HG03039 (cell line): ENCODE data around the gene EFCC1.

Experiments used
- ATAC-seq: cut with Tn5 transposase; IDR thresholded peaks from one replicate; pipeline ENCODE4 v1.9.1; 2021; ENCODE audit warnings: mild to moderate bottlenecking, moderate library complexity; ENCODE audit not compliant: unreplicated experiment

EFCC1 gene

DNA sequence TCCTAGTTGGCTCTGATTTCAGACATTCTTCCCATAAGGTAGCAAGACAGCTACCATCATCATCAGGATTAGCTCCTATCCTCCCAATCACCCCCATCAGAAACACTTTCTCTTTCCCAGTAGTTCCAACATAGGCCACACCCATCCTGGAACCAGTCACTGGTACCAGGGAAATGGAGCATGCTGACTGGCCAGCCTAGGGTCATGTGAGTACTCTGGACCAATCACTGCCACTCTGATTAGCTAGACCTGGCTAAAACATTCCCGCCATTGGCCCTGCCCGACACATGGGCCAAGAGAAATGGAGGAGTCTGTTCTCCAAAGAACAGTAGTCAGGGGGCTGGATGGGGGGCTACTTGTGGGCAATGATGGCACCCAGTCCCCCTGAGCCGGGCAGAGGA is 12.4 kb downstream of the EFCC1 start:
- ATAC-seq: no peak

DNA sequence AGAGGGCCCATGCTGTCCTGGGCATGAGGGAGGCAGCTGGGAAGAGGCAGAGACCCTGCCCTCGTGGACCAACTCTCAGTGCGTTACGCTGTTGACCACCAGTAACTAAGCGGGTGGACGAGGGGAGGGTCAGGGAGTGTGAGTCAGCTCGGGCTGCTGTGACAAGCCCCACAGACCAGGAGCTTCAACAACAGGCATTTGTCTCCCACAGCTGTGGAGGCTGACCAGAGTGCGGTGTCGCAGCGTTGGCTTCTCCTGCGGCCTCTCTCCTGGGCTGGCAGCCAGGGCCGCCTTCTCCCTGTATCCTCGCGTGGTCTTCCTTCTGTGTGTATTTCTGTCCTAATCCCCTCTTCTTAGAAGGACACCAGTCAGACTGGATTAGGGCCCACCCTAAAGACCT is 13.0 kb downstream of the EFCC1 start:
- ATAC-seq: no peak

DNA sequence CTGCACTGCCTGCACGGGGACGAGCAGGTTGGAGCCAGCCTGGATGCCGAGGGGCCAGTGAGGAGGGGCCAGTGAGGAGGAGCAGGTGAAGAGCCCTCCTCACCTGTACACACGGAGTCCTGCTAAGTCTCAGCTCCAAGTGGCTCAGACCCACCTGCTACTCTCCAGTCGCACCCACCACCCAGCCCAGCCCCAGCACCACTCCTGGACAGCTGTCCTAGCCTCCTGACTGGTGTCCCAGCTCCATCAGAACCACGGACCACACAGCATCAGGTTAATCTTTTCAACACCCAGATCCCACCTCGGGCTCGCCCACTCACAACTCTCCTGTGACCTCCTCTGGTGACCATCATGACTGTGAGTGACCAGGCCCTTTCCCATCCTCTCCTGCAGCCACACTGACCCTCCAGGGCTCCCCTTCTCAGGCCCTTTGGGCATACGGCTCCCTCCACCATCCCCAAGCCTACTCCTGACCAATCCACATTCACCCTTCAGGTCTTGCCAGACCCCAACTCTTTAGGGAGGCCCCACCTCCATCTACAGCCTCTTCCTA is 13.8 kb downstream of the EFCC1 start:
- no peak for ATAC-seq

DNA sequence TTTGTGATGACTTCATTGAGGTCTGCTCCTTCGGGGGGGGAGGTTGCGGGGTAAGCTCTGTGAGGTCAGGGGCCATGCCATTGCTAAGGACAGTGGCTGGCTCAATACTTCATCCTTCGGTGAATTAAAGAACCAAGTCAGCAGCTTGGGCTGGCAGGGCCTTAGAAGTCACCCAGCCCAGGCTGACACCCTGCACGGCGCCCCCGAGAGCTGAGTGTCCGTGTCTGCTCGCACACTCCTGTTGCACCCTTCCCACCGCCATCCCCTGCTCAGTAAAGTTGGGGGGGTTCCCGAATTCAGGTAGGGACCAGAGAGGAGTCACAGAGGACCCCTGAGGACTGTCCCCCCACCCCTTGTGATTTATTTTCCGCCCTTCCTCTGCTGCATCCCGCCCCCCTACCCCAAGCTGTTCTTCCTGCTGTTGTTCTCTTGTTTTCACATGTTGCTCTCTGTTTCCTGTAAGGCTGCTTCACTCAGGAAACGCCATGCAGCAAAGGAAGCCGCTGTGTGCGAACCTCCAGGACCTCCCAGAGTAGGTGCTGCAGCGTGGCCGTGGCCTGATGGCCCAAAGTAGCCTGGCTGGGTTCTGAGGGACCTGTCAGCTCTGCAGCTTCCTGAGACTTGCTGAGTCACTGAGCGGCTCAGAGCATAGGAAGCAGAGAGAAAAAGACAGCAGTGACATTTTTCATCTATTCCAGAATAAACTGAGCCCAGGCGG is 14.4 kb downstream of the EFCC1 start:
- no peak for ATAC-seq

DNA sequence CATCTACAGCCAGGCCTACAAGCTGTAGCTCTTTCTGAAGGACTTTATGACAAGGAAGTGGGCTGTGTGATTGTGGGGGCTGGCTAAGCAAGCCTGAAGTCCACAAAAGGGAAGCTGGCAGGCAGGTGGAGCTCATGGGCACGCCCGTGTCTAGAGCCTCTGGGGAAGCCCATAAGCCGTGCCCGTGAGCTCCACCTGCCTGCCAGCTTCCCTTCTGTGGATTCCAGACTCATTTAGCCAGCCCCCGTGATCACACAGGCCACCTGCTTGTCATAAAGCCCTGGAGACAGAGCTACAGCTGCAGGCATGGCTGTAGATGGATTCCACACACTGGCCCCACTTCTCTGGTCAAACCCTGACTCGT is 15.2 kb downstream of the EFCC1 start:
- ATAC-seq: no peak

DNA sequence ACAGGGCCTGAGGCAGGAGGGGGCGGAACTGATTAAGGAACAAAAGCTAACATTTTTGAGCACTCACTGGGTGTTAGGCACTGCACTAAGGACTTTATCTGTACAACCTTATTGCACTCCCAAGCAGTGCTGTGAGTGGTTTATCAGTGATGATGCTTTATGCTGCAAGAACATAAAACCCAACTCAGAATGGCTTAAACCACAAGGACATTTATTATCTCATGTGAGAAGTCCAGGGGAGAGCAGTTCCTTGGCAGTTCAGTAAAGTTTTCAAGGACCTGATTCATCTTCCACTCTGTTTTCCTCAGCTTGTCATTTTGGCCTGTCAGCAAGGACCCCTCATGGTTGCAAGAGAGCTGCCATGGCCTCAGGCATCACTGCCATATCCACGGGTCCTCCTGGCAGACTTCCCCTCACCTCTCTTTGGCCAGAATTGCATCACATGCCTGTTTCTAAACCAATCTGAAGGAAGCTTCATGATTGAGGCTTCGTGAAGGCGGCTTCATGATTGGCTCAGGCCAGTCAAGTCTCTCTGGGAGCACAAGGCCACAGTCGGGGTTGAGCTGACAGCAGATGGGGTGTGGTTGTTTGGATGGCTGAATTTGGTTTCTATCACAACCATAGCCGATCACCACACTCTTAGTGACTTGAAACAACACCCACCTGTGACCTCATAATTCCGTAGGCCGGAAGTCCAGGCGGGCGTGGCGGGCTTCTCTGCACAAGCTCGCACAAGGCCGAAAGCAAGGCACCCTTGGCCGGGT is 15.8 kb downstream of the EFCC1 start:
- peak; percentile 48 for ATAC-seq

DNA sequence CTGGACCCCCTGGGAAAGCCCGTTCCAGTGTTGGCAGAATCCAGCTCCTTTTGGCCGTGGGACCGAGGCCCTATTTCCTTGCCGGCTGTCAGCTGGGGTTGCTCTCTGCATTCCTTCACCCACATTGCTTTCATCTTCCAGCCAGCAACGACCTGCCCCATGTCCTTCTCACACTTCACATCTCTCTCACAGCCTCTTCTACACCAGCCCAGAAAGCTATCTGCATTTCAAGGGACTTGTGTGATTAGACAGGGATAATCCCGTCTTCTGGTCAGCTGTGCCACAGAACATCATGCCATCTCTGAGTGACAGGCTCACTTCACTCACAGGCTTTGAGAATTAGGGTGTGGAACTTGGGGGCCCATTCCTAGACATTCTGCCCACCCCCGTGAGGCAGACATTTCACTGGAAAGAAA is 16.4 kb downstream of the EFCC1 start:
- no peak for ATAC-seq

DNA sequence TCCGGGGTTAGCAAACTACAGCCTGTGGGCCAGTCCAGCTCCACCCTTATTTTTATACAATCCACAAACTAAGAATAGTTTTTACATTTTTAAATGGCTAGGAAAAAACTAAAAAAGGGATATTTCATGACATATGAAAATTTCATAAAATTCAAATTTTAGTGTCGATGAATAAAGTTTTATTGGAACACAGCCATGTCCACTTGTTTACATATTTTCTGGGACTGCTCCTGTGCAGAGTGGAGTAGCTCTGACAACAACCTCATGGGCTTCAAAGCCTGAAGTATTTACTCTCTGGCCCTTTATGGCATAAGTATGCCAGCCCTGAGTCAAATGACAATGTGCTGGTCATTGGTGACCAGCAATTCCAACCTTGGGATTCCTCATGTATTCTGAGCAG is 17.2 kb downstream of the EFCC1 start:
- no peak for ATAC-seq

DNA sequence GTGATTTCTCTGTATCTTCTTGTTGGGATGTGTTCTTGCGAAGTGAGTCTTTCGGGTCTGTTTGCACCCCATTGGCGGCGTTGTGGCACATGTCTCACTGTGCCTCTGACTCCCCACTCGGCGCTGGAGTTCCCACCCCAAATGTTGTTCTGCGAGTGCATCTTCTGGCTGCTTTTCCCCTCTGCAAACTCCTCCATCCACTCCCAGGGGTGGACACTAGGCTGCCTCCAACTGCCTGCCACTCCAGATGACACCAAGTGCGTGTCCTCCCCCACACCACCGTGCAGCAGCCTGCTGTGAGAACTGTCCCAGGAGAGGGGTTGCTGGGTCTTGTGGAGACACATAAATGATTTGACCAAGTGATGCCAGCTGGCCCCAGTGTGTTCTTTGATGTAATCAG is 17.6 kb downstream of the EFCC1 start:
- ATAC-seq: no peak

DNA sequence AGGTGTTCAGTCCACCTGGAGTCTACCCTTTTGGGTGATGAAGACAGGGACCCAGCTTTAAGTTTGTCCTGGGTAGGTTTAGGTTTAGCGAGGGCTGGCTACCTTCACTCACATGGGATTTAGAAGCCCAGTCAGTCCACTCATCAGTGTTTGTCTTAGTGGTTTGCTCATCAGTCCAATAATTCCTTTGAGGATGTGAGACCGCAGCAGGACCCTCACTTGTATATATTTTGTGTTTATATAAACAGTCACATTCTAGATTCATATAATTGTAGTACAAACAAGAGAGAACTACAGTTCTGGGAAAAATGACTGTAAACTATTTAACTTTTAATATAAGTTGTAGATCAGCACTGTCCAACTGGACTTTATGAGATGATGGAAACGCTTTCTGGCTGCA is 18.2 kb downstream of the EFCC1 start:
- ATAC-seq: no peak

DNA sequence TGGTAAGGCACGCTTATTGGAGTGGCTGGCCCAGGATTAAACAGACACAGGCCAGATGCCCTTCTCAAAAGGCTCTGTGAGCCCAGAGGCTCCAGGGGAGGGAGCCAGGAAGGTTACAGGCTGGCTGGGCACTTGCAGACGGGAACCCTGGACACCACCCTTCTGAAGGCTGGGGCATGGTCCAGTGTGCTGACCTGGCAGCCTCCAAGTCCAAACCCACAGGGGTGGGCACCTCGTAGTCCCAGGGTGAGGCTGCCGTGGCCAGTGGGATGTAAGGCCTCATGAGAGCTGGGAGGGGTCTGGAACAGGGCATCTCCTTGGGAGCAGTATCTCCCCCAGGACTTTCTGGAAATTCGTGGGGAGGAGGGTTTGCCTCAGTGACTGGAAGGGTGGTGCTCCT is 19.6 kb downstream of the EFCC1 start:
- ATAC-seq: no peak

DNA sequence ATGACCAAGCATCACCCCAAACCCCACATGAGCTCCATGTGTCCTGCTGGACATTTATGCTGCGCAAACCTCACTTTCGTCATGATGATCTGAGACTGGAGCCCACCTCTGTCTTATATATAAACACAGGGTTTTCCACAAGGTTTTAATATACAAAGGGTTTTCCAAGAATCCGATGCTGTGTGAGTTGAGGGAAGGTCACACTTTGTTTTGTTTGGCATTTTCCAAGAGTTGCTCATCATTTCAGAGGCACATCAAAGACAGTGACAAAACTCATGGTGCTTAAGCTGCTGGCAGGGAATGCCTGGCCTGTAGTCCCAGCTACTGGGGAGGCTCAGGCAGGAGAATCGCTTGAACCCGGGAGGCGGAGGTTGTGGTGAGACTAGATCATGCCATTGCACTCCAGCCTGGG is 20.0 kb downstream of the EFCC1 start:
- no peak for ATAC-seq

DNA sequence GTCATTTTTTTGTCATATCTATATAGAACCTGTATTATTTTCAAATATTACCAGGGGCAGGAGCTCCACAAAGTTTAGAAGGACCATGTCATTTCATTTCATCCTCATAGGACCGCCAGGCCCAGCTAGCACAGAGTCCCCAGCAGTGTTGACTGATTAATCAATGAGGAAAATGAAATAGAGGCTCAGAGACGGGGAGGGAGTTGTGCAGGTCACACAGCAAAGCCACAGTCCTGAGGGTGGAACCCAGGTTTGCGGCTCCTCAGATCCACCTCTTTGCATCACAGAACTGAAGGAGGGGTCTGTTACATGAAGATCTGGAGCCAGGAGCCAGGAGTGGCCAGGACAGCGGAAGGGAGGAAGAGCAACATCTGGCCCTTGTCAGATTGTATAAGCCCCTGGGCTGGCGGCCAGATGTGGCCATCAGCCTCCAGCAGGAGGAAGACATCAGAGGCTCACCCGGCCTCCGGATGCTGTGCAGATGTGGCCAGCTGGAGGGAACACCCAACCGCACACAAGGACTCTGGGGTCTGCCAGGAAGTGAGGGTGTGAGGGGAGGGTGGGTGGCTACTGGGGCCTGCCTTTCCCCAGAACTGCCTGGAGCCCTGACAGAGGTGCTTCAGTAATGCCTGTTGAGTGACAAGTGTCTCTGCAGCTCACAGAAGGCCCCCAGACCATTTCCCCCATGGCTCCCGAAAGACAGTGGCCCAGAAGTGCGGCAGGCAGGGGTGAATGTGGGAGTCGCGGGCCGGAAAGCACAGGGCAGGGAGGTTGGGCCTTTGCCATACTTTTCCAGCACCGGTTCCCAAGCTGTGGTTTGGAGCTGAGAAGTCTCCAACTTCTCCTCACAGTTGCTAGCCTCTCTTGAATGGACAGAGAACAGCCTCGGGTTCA is 21.3 kb downstream of the EFCC1 start:
- no peak for ATAC-seq

DNA sequence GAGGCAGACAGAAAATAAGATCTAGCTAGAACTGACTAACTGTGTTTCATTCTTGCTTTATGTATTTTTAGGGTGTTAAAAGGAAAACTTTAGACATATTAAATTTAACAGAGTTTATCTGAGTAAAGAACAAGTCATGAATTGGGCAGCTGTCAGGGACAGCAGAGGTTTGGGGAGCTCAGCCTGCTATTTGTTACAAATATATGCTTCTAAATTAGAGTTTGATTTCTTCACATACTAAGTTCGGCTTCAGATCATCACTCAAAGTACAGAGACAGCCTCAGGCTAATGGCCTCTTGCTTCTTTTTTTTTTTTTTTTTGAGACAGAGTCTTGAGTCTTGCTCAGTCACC is 21.9 kb downstream of the EFCC1 start:
- no peak for ATAC-seq

DNA sequence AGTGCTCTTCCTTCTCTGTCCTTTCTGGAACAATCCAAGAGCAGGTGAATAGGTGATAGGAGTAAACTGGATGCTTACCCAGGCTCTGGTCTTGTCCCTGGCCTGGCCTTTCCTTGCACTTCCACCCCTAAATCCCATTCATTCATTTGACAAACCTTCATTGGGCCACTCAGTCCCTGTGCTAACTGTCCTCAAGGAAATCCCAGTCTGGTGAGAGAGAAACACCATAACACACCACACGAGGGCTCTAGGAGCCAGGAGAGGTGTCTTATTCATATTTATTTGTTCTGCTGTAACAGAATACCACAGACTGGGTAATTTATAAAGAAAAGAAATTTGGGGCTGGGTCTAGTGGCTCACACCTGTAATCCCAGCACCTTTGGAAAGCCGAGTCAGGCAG is 22.8 kb downstream of the EFCC1 start:
- no peak for ATAC-seq

DNA sequence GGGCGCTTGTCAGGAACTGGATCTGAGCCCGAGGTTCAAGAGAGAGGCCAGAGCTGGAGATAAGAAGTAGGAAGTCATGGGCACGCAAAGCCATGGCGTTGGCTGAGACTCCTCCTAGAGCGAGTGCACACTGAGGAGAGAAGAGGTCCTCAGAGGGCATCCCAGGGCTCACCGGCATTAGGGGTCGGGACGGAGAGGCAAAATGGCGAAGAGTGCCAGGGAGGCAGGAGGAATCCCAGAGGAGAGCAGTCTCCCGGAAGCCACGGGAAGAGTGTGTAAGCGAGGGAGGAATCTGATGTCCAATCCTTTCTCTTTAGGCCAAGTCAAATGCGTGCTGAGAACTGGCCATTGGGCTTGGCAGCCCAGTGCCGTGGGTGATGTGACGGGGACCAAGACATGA is 24.0 kb downstream of the EFCC1 start:
- ATAC-seq: no peak

DNA sequence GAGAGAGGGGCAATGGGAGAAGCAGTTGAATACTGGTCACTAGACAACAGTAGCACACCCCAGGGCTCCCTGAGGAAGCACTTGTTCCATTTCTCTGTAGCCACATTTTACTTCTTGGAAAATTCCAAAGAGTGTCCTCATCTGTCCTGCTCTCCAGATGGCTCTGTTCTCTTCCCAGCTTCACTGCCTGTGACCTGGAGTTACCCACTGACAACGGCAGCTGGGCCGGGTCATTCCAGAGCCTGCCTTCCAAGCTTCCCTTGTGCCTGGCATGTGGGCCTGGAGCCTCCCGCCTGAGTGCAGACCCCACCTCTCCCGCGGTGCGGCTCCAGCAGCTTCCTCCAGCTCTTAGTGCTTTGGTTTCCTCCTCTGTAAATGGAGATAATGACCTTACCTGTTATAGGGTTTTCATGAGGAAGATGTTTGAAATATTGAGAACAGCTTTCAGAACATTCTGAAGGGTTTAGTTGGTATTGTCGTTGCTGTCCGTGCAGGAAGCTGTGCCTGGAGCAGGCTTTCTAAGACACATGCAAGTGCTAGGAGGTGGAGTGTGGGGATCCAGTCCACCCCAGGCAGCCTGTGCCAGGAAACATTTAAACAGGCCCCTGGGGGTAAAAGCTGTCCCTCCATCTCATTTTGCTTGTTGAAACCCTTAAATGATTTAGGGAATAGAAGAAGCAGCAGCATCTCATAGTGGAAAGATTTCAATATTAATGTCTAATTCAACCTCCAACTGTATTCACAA is 24.8 kb downstream of the EFCC1 start:
- ATAC-seq: no peak

DNA sequence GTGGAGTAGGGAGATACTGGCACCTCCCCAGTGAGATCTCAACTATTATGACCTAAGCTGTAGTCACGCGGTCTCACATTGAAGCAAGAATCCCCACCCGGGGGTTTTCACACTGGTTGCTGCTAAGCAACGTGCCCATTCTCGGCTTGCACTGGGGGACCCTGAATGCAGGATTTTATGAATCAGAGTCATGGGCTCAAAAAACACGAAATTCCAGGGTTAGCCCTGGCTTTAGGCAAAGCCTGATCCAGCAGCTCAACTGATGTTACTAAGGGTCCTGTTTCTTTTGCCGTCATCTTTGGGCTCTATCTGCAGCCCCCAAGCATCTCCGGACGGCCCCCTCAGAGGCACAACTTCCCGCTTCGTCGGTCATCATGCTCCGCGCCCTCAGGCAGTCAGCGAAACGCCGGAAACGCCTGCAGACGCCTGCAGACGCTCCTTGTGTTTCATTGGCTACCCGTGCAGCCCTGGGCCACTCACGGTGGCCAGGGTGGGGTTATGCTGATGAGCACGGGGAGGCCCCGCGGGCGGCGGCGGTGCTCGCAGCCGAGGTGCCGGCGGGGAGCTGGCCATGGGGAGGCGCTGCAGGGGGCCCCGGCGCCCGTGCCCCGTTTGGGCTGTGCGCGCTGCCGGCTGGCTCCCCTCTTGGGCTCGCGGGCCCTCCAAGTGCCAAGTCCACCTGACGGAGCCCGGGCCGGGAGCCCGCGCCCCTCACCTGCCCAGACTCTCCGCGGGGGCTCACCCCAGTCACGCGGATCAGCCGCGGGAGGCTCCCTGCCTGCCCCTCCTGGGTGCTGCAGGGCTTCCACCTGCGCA is 25.8 kb downstream of the EFCC1 start:
- ATAC-seq: peak; percentile 96

DNA sequence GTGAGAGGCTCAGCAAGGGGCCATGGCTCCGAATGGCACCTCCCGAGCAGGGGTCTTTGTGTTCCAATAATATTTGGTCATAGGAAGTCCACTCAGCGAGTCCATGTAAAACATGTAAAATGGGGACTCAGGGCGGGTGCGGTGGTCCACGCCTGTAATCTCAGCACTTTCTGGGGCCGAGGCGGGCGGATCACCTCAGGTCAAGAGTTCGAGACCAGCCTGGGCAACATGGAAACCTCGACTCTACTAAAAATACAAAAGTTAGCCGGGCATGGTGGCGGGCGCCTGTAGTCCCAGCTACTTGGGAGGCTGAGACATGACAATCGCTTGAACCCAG is 26.4 kb downstream of the EFCC1 start:
- ATAC-seq: no peak

DNA sequence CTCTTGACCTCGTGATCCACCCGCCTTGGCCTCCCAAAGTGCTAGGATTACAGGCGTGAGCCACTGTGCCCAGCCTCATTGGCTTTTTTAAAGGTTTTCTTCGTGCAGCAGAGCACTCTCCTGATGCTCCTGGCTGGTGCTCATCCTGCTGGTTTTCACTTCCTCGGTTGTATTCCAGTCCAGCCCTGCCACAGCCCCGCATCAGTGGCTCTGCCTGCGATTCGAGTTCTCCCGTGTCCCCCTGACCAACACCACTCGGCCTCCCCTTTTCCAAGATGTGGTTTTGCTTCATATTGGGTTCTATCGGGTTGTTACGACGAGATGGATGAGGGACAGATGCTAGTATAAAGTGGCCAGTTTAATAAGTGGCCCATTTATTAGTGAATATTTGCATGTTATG is 27.8 kb downstream of the EFCC1 start:
- ATAC-seq: no peak
